Osteoblast (primary cell): ENCODE measurements around the gene EPHA4. TPM values are rescaled to one million over a fixed set of nuclear protein-coding genes. Genes with fewer than 3 reads are reported as not detected.

Experiments
- DNase-seq: peaks from one replicate; pipeline ENCODE4 v3.0.0; 2011; ENCODE audit warnings: low spot score, mixed read lengths; ENCODE audit not compliant: insufficient read length; ENCODE audit errors: missing footprints
- H2AFZ ChIP-seq: 2 replicates; pipeline ENCODE4 v1.6.0; 2011; ENCODE audit warnings: mild to moderate bottlenecking, low read length
- H3K27ac ChIP-seq: 2 replicates; pipeline ENCODE4 v1.5.1; 2011; ENCODE audit warnings: mild to moderate bottlenecking, low read depth, low read length, moderate library complexity
- H3K27me3 ChIP-seq: 2 replicates; pipeline ENCODE4 v1.6.0; 2012; ENCODE audit warnings: mild to moderate bottlenecking, control low read depth, inconsistent platforms, low read length, moderate library complexity; ENCODE audit not compliant: insufficient read depth
- H3K36me3 ChIP-seq: 2 replicates; pipeline ENCODE4 v1.5.1; 2011; ENCODE audit warnings: mild to moderate bottlenecking, low read length, control low read depth, moderate library complexity; ENCODE audit not compliant: insufficient read depth
- H3K4me1 ChIP-seq: 2 replicates; pipeline ENCODE4 v1.5.1; 2011; ENCODE audit warnings: mild to moderate bottlenecking, low read length, control low read depth, moderate library complexity; ENCODE audit not compliant: insufficient read depth
- H3K4me2 ChIP-seq: 2 replicates; pipeline ENCODE4 v1.6.0; 2011; ENCODE audit warnings: mild to moderate bottlenecking, low read length; ENCODE audit not compliant: insufficient read depth
- H3K4me3 ChIP-seq: fragments of 200-600 bp; sonication (generic); 3 replicates; pipeline ENCODE4 v1.5.1; 2012; ENCODE audit warnings: mild to moderate bottlenecking, low read length, inconsistent platforms; ENCODE audit not compliant: insufficient read depth
- H3K79me2 ChIP-seq: 2 replicates; pipeline ENCODE4 v1.6.0; 2012; ENCODE audit warnings: mild to moderate bottlenecking, low read length, control low read depth, inconsistent platforms; ENCODE audit not compliant: insufficient read depth
- H3K9me3 ChIP-seq: 2 replicates; pipeline ENCODE4 v1.5.1; 2011; ENCODE audit warnings: low read depth, low read length, control low read depth
- H4K20me1 ChIP-seq: 2 replicates; pipeline ENCODE4 v1.6.0; 2012; ENCODE audit warnings: mild to moderate bottlenecking, low read length, control low read depth; ENCODE audit not compliant: insufficient read depth
- total RNA-seq: library from RNA; depleted of rRNA; stranded (reverse); fragments of >200 nt; gene quantifications from 2 replicates; pipeline ENCODE4 v1.2.3, GENCODE V29; 2012
- TF ChIP-seq, protein P1 (sequence below): IDR thresholded peaks from 2 replicates; pipeline ENCODE4 v1.5.1; 2011; ENCODE audit warnings: mild to moderate bottlenecking, low read depth, low read length, moderate library complexity; ENCODE audit errors: extremely low read depth

EPHA4 gene
- total RNA-seq, 1 donor = 15.9 TPM

DNA sequence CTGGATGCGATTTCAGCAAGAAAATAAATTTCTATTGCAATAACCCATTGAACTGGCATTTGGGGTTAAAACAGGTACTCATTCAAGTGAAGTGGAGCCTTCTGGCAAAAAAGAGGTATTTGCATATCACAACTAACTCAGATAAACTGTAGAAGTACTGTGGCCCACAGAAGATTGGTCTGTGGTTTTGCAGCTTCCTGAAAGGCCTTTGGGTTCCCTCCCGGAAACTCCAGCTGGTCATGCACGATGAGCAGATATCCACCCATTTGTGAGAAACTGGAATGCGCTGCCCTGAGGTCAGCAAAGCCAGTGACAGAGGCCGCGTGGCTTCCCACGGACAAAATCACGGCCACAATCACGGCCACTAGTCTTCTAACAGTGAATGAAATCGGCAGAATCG is 106.3 kb downstream of the EPHA4 start:
- DNase-seq = no peak
- no peaks in the 10 kb centered on the region for H4K20me1 ChIP-seq
- no peak overlapping the region for H3K4me2 ChIP-seq
- H3K27me3 ChIP-seq = no peaks in the 10 kb centered on the region
- H3K27ac ChIP-seq = no peak overlapping the region
- H3K4me1 ChIP-seq = no peaks in the 10 kb centered on the region
- no peaks in the 10 kb centered on the region for H3K79me2 ChIP-seq
- TF ChIP-seq, protein P1, sequence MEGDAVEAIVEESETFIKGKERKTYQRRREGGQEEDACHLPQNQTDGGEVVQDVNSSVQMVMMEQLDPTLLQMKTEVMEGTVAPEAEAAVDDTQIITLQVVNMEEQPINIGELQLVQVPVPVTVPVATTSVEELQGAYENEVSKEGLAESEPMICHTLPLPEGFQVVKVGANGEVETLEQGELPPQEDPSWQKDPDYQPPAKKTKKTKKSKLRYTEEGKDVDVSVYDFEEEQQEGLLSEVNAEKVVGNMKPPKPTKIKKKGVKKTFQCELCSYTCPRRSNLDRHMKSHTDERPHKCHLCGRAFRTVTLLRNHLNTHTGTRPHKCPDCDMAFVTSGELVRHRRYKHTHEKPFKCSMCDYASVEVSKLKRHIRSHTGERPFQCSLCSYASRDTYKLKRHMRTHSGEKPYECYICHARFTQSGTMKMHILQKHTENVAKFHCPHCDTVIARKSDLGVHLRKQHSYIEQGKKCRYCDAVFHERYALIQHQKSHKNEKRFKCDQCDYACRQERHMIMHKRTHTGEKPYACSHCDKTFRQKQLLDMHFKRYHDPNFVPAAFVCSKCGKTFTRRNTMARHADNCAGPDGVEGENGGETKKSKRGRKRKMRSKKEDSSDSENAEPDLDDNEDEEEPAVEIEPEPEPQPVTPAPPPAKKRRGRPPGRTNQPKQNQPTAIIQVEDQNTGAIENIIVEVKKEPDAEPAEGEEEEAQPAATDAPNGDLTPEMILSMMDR = no peak
- H2AFZ ChIP-seq = no peak overlapping the region
- H3K36me3 ChIP-seq = no peaks in the 10 kb centered on the region
- no peaks in the 10 kb centered on the region for H3K9me3 ChIP-seq
- H3K4me3 ChIP-seq = no peak overlapping the region

DNA sequence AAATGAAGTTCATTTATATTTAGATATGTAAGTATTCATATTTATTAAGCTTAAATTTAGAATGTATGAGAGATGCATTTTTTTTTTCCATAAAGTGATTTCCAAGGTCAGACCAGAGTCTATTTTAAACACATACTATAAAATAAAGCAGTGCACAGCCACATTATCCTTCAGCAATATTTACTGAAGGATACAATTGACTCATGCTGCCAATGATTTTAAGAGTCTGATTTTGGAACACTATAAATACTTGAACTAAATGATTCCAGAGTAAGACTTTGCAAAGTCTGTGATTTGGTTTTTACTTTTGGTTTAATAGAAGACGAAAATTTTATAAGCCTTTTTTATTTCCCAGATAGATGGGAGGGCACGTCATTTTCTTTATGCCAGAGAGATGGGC is 107.1 kb downstream of the EPHA4 start:
- Histone ChIP-seq H3K27ac (no peak overlapping the region), H3K9me3 (no peaks in the 10 kb centered on the region), H3K79me2 (no peaks in the 10 kb centered on the region), H3K4me3 (no peak overlapping the region), H2AFZ (no peak overlapping the region), H4K20me1 (no peaks in the 10 kb centered on the region), H3K27me3 (no peaks in the 10 kb centered on the region), H3K36me3 (no peaks in the 10 kb centered on the region), H3K4me1 (no peaks in the 10 kb centered on the region), H3K4me2 (no peak overlapping the region)
- TF ChIP-seq, protein P1 = no peak
- DNase-seq = no peak

DNA sequence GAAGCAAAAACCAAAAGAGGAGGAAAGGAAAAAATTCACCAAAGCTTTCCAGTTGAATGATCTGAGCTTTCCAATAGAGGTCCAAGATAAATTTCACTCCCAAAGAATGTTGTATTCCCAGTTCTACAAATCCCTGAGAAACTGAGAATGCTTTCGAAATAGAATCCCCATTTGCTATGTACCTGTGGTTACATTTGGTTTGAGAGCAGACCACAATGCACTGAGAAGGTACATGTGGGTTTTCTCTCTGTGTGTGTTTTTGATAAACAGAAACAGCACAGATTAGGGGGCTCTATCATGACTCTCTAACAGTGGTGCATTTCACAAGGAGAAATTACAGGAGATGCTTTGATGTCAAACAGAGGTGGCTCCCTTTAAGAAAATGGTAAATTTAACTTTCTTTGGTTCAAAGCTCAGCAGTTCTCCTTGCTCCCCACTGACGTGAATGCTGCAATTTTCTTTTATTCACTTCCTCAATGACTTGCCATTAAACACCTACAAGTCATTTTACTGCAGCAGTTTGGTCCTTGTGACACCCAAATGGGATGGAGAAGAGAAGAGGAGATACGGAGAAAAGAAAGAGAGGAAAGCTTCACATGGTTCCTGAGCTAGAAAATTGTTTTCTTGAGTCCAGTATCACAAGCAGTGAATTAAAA is 108.7 kb downstream of the EPHA4 start:
- no peak overlapping the region for H3K4me3 ChIP-seq
- H3K79me2 ChIP-seq = no peaks in the 10 kb centered on the region
- no peak overlapping the region for H3K4me2 ChIP-seq
- H3K4me1 ChIP-seq = no peaks in the 10 kb centered on the region
- H3K27me3 ChIP-seq = no peaks in the 10 kb centered on the region
- H4K20me1 ChIP-seq = no peaks in the 10 kb centered on the region
- TF ChIP-seq, protein P1 = no peak
- no peaks in the 10 kb centered on the region for H3K9me3 ChIP-seq
- no peaks in the 10 kb centered on the region for H3K36me3 ChIP-seq
- no peak overlapping the region for H3K27ac ChIP-seq
- no peak for DNase-seq
- no peak overlapping the region for H2AFZ ChIP-seq

DNA sequence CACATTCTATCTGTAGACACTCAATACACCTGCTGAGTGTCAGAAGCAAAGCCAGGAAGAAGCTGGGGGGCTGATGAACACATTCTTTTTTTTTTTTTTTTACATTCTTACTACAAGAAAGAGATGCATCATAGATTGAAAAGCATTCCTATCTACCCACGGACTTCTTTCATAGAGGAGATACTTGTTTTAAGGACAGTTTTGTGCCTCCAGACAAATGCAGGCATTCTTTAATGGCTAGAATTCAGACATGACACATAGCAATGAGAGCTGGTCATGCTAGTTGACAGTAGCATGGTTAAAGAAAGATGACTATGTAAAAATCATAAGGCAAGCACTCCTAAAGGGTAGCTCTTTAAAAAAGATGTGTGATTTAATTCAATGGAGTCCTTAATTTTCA is 110.2 kb downstream of the EPHA4 start:
- Histone ChIP-seq H3K4me3 (no peak overlapping the region), H3K36me3 (no peaks in the 10 kb centered on the region), H2AFZ (no peak overlapping the region), H3K9me3 (no peaks in the 10 kb centered on the region), H3K27ac (no peak overlapping the region), H4K20me1 (no peaks in the 10 kb centered on the region), H3K4me1 (no peaks in the 10 kb centered on the region), H3K79me2 (no peaks in the 10 kb centered on the region), H3K4me2 (no peak overlapping the region), H3K27me3 (no peaks in the 10 kb centered on the region)
- TF ChIP-seq, protein P1 = no peak
- no peak for DNase-seq
